Hindlimb muscle (tissue), 1 donor: ENCODE results near the gene NLRP6. TPM values are rescaled to one million over a fixed set of nuclear protein-coding genes. Genes with fewer than 3 reads are reported as not detected.
A peak's percentile ranks its signal among the peaks of the same experiment; 100 is the strongest.
"Not testable (repeated sequence)": the region's sequence is repeated elsewhere in the genome, so short reads cannot be mapped to it uniquely, and the experiment has no call there.

Experiments
- DNase-seq: peaks from one replicate; pipeline ENCODE4 v3.0.0-alpha.2; 2013
- polyA plus RNA-seq: library from polyadenylated mRNA; unstranded; fragments of 120-200 nt; gene quantifications from one replicate; pipeline ENCODE4 v1.2.1, GENCODE V29; 2013; ENCODE audit not compliant: insufficient read length

NLRP6 gene
- polyA plus RNA-seq: not detected

GRCh38 chr11:278001-278951, at the start of gene NLRP6:
Gene NLRP6, plus strand, starts transcription at chr11:278407. Its CDS starts 163 bp downstream, at chr11:278570.
- DNase-seq: no peak

GRCh38 chr11:230431-230830, 47.8 kb upstream of the NLRP6 start:
- DNase-seq: no peak

GRCh38 chr11:232783-233565, 45.2 kb upstream of the NLRP6 start:
- DNase-seq: no peak

- no peak for DNase-seq
Observed at GRCh38 chr11:235180-235579, 43.0 kb upstream of the NLRP6 start.

- DNase-seq: no peak
Observed at GRCh38 chr11:235609-235996, 42.6 kb upstream of the NLRP6 start.

- peak; percentile 79 for DNase-seq
Observed at GRCh38 chr11:235997-236773, 42.0 kb upstream of the NLRP6 start, which contains the start of gene SIRT3. Gene SIRT3, minus strand, starts transcription at chr11:236342. Its CDS starts 14 bp downstream, at chr11:236328.

GRCh38 chr11:236774-237767, 41.1 kb upstream of the NLRP6 start, which contains the start of gene PSMD13:
Gene PSMD13, plus strand, starts transcription at chr11:236976. Its CDS starts 74 bp downstream, at chr11:237050.
- DNase-seq: peak; percentile 92

- DNase-seq: not testable (repeated sequence)
Observed at GRCh38 chr11:238346-238745, 39.9 kb upstream of the NLRP6 start.

- no peak for DNase-seq
Observed at GRCh38 chr11:240315-240714, 37.9 kb upstream of the NLRP6 start.

- DNase-seq: no peak
Observed at GRCh38 chr11:241634-242033, 36.6 kb upstream of the NLRP6 start.

GRCh38 chr11:244376-244775, 33.8 kb upstream of the NLRP6 start:
- no peak for DNase-seq

GRCh38 chr11:249062-249461, 29.1 kb upstream of the NLRP6 start:
- DNase-seq: no peak

GRCh38 chr11:250274-250673, 27.9 kb upstream of the NLRP6 start:
- DNase-seq: no peak

GRCh38 chr11:250740-251299, 27.4 kb upstream of the NLRP6 start:
- no peak for DNase-seq

GRCh38 chr11:251550-251949, 26.7 kb upstream of the NLRP6 start:
- no peak for DNase-seq

- no peak for DNase-seq
Observed at GRCh38 chr11:252666-253065, 25.5 kb upstream of the NLRP6 start.

- DNase-seq: no peak
Observed at GRCh38 chr11:253160-253885, 24.9 kb upstream of the NLRP6 start.

GRCh38 chr11:253886-254270, 24.3 kb upstream of the NLRP6 start:
- DNase-seq: no peak

GRCh38 chr11:255176-255575, 23.0 kb upstream of the NLRP6 start:
- DNase-seq: no peak

- DNase-seq: no peak
Observed at GRCh38 chr11:255816-256215, 22.4 kb upstream of the NLRP6 start.
